Keratinocyte (primary cell): Measurements from ENCODE around the gene B3GNT3. TPM values are rescaled to one million over a fixed set of nuclear protein-coding genes. Genes with fewer than 3 reads are reported as not detected.

ENCODE experiments used
- DNase-seq: peaks from one replicate; pipeline ENCODE4 v3.0.0-alpha.2; 2011; ENCODE audit warnings: low read depth, missing footprints, low spot score
- FAIRE-seq: peaks from 2 replicates; lab custom pipeline; 2011; peaks lifted over from hg19 to GRCh38; lab: Jason Lieb, UNC
- H2AFZ ChIP-seq: 2 replicates; pipeline ENCODE4 v1.6.0; 2012; ENCODE audit warnings: low read length, control low read depth, inconsistent platforms; ENCODE audit not compliant: control insufficient read depth
- H3K27ac ChIP-seq: 2 replicates; pipeline ENCODE4 v1.5.1; 2011; ENCODE audit warnings: low read length; ENCODE audit not compliant: control insufficient read depth, insufficient read depth
- H3K27me3 ChIP-seq: 3 replicates; pipeline ENCODE4 v1.6.0; 2011; ENCODE audit warnings: low read length; ENCODE audit not compliant: control insufficient read depth, insufficient read depth; ENCODE audit errors: extremely low read depth
- H3K36me3 ChIP-seq, 2 experiments: 2 replicates in 1 of 2; 3 replicates in 1 of 2; pipeline ENCODE4 v1.5.1; 2011; ENCODE audit warnings: low read length in 2 of 2, mild to moderate bottlenecking in 1 of 2; ENCODE audit not compliant: control insufficient read depth in 2 of 2, insufficient read depth in 2 of 2; ENCODE audit errors: extremely low read depth in 1 of 2
- H3K4me1 ChIP-seq: 3 replicates; pipeline ENCODE4 v1.5.1; 2011; ENCODE audit warnings: low read length; ENCODE audit not compliant: control insufficient read depth, insufficient read depth; ENCODE audit errors: extremely low read depth
- H3K4me2 ChIP-seq: 3 replicates; pipeline ENCODE4 v1.6.0; 2011; ENCODE audit warnings: low read depth, low read length; ENCODE audit not compliant: control insufficient read depth, insufficient read depth; ENCODE audit errors: extremely low read depth
- H3K4me3 ChIP-seq, 3 experiments: fragments of 200-600 bp in 1 of 3; sonication (generic) in 1 of 3; 2 replicates in 2 of 3; 3 replicates in 1 of 3; pipeline ENCODE4 v1.5.1; 2011 to 2016; ENCODE audit warnings: low read length in 3 of 3, mild to moderate bottlenecking in 3 of 3, control low read depth in 2 of 3, inconsistent platforms in 1 of 3, low read depth in 1 of 3, mixed read lengths in 1 of 3, mixed run types in 1 of 3, moderate library complexity in 1 of 3; ENCODE audit not compliant: control insufficient read depth in 2 of 3, insufficient read depth in 2 of 3; ENCODE audit errors: extremely low read depth in 1 of 3
- H3K79me2 ChIP-seq: 2 replicates; pipeline ENCODE4 v1.6.0; 2012; ENCODE audit warnings: low read length; ENCODE audit not compliant: control insufficient read depth, insufficient read depth
- H3K9ac ChIP-seq: 3 replicates; pipeline ENCODE4 v1.6.0; 2011; ENCODE audit warnings: low read length; ENCODE audit not compliant: control insufficient read depth, insufficient read depth; ENCODE audit errors: extremely low read depth
- H3K9me1 ChIP-seq: 3 replicates; pipeline ENCODE4 v1.6.0; 2011; ENCODE audit warnings: low read length; ENCODE audit not compliant: control insufficient read depth, insufficient read depth; ENCODE audit errors: extremely low read depth
- H3K9me3 ChIP-seq: 2 replicates; pipeline ENCODE4 v1.5.1; 2012; ENCODE audit warnings: low read depth, low read length; ENCODE audit not compliant: control insufficient read depth
- H4K20me1 ChIP-seq: 3 replicates; pipeline ENCODE4 v1.6.0; 2011; ENCODE audit warnings: low read length; ENCODE audit not compliant: control insufficient read depth, insufficient read depth; ENCODE audit errors: extremely low read depth
- EZH2 ChIP-seq: IDR thresholded peaks from one replicate; pipeline ENCODE4 v1.6.1; 2012; ENCODE audit warnings: inconsistent platforms, mild to moderate bottlenecking, low read length, moderate library complexity
- dilution Hi-C: fragments of 300-500 bp; cut with MboI; formaldehyde crosslinking; loops from one replicate; pipeline ENCODE4 v1.7.0; 2020; ENCODE audit warnings: low sequenced_read_pairs; ENCODE audit not compliant: extremely low pct_ligation_motif_present
- polyA plus RNA-seq, 5 experiments: library from polyadenylated mRNA; depleted of rRNA in 3 of 5; stranded (reverse) in 3 of 5; stranded (forward) in 1 of 5; unstranded in 1 of 5; fragments of >200 nt; gene quantifications; 1 replicate in 1 of 5; 2 replicates in 3 of 5; 3 replicates in 1 of 5; pipeline versions ENCODE4 v1.2.1 to v1.2.3, GENCODE V29; 2011 to 2012; ENCODE audit warnings: missing spikeins in 2 of 5, low read depth in 1 of 5, low replicate concordance in 1 of 5
- TF ChIP-seq, protein P1 (sequence below), 3 experiments: IDR thresholded peaks in 1 of 3; conservative IDR thresholded peaks in 1 of 3; optimal IDR thresholded peaks in 1 of 3; 2 replicates in 2 of 3; 3 replicates in 1 of 3; pipeline versions ENCODE3 to v1.5.1; 2011; ENCODE audit warnings: low read length in 3 of 3, mild to moderate bottlenecking in 3 of 3, moderate library complexity in 2 of 3, control low read depth in 1 of 3, inconsistent platforms in 1 of 3; ENCODE audit not compliant: insufficient read depth in 2 of 3; ENCODE audit errors: extremely low read depth in 1 of 3

B3GNT3 gene
- polyA plus RNA-seq, 1 donor (not counting 4 experiments of a cell fraction or from before 2014, with no cell fraction given), result 4.4 TPM

- Histone ChIP-seq H3K27ac (no peak overlapping the region), H4K20me1 (no peaks in the 10 kb centered on the region), H3K9ac (no peak overlapping the region), H3K27me3 (no peaks in the 10 kb centered on the region), H3K36me3 (no peaks in the 10 kb centered on the region), H3K4me2 (no peak overlapping the region), H3K4me1 (no peaks in the 10 kb centered on the region), H3K9me3 (no peaks in the 10 kb centered on the region), H2AFZ (no peak overlapping the region), H3K9me1 (no peaks in the 10 kb centered on the region), H3K79me2 (no peaks in the 10 kb centered on the region), H3K4me3 (no peak overlapping the region)
- dilution Hi-C loops, result no loop called here
- no peak for FAIRE-seq
- DNase-seq, result no peak
- TF ChIP-seq EZH2, result no peak
- TF ChIP-seq, protein P1, sequence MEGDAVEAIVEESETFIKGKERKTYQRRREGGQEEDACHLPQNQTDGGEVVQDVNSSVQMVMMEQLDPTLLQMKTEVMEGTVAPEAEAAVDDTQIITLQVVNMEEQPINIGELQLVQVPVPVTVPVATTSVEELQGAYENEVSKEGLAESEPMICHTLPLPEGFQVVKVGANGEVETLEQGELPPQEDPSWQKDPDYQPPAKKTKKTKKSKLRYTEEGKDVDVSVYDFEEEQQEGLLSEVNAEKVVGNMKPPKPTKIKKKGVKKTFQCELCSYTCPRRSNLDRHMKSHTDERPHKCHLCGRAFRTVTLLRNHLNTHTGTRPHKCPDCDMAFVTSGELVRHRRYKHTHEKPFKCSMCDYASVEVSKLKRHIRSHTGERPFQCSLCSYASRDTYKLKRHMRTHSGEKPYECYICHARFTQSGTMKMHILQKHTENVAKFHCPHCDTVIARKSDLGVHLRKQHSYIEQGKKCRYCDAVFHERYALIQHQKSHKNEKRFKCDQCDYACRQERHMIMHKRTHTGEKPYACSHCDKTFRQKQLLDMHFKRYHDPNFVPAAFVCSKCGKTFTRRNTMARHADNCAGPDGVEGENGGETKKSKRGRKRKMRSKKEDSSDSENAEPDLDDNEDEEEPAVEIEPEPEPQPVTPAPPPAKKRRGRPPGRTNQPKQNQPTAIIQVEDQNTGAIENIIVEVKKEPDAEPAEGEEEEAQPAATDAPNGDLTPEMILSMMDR (optimal IDR thresholded peaks at IDR 0.05 in 1 of 3, IDR thresholded peaks at IDR 0.05 in 1 of 3, conservative IDR thresholded peaks at IDR 0.05 in 1 of 3; ENCODE audit: extremely low read depth in 1 of 3, insufficient read depth in 2 of 3, low read length in 3 of 3), result no peak
These were observed 29.4 kb downstream of the B3GNT3 start for GRCh38 chr19:17824339-17824738.

DNA sequence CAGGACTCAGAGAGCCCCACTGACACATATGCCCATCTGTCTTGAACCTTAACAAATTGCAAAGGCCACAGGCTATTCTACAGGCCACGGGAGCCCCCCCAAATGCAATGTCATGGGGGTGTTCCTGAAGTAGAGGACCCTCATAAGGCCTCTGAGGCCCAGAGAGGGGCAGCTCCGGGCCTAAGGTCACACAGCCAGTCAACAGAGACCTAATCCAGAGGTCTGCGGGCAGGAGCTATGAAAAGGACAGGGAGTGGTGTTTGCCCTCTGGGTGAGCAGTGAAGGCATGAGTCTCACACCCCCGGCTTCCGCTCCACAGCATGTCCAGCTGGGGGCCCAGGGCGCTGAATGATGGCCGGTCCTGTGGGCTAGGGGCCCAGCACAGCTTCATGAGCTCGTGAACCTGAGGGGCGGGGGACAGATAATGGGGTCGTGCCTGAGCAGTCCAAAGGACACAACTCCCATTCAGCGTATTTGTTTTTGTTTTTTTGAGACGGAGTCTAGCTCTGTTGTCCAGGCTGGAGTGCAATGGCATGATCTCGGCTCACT lies 31.6 kb downstream of the B3GNT3 start:
- FAIRE-seq, result no peak
- no peaks in the 10 kb centered on the region for H3K36me3 ChIP-seq

More for the DNA sequence above, 31.6 kb downstream of the B3GNT3 start:
- H3K4me1 ChIP-seq, result peaks cover 7% of the 10 kb centered on the region
- no peaks in the 10 kb centered on the region for H4K20me1 ChIP-seq
- H3K27ac ChIP-seq, result no peak overlapping the region
- TF ChIP-seq EZH2, result no peak
- TF ChIP-seq, protein P1 (optimal IDR thresholded peaks at IDR 0.05 in 1 of 3, IDR thresholded peaks at IDR 0.05 in 1 of 3, conservative IDR thresholded peaks at IDR 0.05 in 1 of 3; ENCODE audit: extremely low read depth in 1 of 3, insufficient read depth in 2 of 3, low read length in 3 of 3), result no peak
- no peak overlapping the region for H3K4me3 ChIP-seq
- H3K4me2 ChIP-seq, result no peak overlapping the region
- no peaks in the 10 kb centered on the region for H3K79me2 ChIP-seq
- no peak overlapping the region for H3K9ac ChIP-seq
- H3K27me3 ChIP-seq, result peaks cover 3% of the 10 kb centered on the region
- dilution Hi-C loops, result no loop called here
- no peak overlapping the region for H2AFZ ChIP-seq
- H3K9me1 ChIP-seq, result no peaks in the 10 kb centered on the region
- no peak for DNase-seq
- H3K9me3 ChIP-seq, result no peaks in the 10 kb centered on the region
